Cortex of kidney (tissue), 1 donor: ENCODE results near the gene FRMD3.

Experiments used
- DNase-seq: peaks from one replicate; lab custom pipeline; 2025; lab: John Stamatoyannopoulos, UW

FRMD3 gene

DNA sequence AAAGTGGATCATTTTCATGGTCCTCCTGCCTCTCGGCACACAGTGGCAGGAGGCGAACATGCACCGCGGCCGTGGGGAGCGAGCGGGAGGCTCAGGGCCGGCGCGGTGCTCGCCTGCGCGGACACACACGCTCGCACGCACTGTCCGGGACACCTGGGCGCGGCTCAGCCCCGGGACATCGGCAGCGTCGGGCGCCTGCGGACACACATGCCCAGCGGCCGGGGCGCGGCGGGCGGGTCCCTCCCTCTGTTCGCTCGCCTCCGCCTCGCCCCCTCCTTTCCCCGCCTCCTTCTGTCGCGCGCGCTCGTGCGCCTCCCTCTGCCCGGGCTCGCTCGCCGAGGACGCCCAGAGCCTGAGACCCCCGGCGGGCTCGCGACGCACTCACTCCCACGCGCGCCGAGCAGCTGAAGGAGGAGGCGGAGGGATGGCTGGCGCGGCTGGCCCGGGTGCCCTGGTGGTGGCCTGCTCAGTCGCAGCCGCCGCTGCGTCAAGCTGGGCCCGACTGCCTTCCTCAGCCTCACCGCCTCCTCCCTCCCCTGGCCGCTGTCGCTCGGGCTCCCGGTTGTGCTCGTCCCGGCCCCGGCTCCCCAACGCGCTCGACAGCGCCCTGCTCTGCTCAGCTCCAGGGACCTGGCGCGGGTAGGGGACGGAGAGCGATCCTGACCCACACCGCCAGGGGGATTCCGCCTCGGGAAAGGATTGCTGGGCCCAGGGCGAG, at the start of gene FRMD3:
FRMD3 (minus strand) TSS at position 230 of the 718 bp plus-strand sequence; CDS start at position 60, 170 bp downstream.
- peak; percentile 92 for DNase-seq

- no peak for DNase-seq
Measured at GRCh38 chr9:83584995-83585394, 46.8 kb upstream of the FRMD3 start.

DNA sequence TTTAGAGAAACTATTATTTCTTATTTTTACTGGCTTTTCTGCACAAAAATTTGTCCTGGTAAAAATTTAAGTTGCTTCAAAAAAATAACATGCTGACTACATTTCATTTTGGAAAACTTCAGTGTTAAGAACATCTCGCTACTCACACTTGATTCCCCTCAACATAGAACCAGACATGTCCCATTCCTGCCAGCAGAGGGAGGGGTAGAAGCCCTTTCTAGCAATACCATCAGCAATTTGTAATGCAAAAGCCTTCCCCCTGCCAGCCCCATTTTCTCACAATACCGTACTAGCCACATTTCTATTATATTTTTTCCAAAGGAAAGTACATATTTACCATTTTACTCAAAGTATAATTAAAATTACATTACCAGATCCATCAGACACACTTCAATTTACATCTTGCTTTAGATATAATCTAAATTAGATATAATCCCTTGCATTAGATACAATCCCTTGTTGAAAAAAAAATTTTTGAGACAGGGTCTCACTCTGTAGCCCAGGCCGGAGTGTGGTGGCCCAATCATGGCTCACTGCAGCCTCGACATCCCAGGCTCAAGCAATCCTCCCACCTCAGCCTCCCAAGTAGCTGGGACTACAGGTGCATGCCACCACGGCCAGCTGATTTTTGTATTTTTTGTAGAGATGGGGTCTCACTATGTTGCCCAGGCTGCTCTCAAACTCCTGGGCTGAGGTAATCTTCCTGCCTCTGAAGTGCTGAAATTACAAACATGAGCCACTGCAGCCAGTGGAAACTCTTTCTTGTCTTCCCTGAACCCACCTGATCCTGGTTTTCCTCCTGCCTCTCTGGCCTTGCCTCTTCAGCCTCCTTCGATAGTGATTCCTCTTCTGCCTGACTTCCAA, 45.2 kb upstream of the FRMD3 start:
- no peak for DNase-seq

GRCh38 chr9:83582029-83582428, 43.8 kb upstream of the FRMD3 start:
- DNase-seq = no peak

DNA sequence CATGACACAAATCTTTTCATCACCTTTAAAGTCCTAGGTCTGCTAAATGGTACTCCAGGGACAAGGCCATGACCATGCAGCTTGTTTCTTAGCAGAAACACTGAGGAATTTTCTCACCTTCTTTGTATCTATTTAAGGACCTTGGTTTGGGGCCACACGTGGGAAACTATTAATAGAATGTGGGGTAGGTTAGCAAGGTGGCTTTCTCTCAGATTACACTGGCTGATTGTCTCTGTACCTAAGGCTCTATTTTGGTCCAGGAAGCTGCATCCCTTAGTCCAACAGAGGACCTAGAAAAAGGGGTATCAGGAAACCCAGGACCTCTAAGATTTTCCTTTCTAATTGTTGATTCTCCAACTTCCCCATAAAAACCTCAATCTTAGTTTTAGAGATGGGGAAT, 36.3 kb upstream of the FRMD3 start:
- no peak for DNase-seq

DNA sequence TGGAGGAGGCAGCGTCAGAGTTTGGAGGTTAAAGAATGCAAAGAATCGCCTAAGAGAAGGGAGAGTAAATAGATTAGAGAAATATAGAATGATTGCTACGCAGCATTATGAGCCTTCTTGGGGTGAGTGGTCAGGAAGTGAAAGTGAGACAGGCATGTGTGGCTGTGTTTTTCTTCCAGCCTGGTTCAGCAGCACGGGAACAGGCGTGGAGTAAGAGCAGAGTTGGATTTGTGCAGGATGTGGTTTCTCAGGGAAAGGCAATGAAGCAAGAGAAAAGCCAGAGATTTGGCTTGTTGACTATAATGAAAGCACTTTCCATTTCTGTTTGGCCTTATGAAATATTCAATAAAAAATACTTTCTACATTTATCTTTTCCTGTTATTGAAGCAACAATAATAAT, 34.3 kb upstream of the FRMD3 start:
- DNase-seq = no peak

DNA sequence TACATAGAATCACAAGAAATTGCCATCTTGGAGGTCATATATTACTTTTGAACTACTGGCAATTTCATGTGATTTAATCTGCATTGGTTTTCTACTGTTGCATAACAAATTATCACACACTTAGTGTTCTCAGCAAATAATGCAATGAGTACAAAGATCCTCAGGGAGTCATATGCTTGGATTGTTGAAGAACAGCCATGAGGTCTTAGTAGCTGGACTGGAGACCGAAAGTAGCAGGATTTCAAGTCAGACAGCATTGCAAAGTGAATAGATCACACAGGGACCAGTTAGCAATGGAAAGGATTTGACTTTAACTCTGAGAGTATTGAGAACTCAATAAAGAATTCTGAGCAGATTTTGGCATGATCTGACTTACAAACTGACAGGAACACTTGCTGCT, 32.2 kb upstream of the FRMD3 start:
- no peak for DNase-seq

DNA sequence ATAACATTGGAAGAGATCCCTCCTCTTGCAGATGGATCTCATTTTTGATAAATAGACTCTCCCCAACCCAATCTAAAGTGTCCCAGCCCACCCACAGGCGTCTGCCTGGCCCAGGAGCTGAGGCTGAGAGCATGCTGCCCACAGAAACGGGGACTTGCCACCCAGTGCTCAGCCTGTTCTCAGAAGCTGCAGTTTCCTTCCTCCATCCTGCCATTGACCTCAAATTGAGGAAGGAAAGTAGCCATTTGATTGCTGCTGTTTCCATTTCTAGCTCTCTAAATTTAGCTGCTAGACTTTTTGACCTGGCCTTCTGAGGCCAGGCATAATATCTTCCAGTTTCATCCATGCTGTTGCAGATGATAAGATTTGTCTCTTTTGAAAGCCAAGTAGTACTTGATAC, 31.1 kb upstream of the FRMD3 start:
- DNase-seq = no peak

DNA sequence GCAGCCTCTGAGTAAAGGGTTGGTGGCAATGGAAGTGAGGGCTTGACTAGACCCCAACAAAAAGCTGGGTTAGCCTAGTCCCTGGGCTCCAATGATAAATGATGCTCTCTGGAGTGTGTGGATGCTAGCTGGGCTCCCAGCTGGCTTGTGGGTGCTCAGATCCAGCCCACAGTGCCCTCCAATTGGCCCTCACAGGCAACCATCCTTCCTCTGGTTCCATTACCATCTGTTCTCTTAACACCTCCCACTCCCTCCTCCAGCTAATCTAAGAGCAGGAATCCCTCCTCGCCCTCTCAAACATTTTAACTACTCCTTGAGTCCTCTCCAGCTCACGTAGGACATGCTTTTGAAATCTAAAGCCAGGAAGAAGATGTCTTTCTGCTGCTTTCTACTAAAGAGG, 25.2 kb upstream of the FRMD3 start:
- DNase-seq = no peak

GRCh38 chr9:83560169-83560826, 22.1 kb upstream of the FRMD3 start:
- DNase-seq = no peak

DNA sequence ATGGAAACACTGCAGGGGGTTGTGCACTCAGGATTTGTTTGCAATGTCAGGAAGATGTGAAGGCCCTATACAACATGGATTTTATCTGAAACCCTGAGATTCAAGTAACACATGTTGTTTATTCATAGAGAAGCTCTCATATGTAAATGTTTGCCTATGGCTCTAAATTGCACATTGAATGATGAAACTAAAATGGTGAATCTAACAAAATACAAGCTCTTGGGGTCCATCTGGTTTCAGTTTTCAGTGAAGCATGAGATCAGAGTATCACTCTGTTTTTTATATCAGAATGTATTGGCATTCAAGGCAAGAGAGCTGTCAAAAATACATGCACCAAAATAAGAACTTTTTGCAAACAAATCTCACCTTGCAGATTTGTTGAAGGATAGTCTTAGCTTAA, 19.6 kb upstream of the FRMD3 start:
- no peak for DNase-seq

- DNase-seq = no peak
Measured at GRCh38 chr9:83557317-83557716, 19.1 kb upstream of the FRMD3 start.

DNA sequence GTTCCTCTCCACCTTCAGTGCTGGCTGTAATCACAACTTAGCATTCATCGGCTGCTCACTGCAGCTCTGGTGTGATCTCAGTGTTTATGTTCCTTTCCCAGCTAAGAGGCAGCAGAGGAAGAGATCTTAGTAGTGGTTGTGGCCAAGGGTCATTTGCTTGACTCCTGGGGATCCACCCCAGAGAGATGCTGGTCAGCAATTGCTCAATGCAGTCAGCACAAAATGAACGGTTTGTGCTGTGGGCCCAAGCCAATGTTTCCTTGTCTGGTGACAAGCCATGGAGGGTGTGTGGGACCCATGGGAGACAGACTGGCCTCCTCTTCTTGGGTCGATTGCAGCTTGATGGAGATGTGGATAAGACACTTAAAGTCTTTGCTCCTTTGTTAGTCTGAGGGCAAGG, 16.1 kb upstream of the FRMD3 start:
- DNase-seq = no peak

- no peak for DNase-seq
Measured at GRCh38 chr9:83544002-83544698, 5.9 kb upstream of the FRMD3 start.

DNA sequence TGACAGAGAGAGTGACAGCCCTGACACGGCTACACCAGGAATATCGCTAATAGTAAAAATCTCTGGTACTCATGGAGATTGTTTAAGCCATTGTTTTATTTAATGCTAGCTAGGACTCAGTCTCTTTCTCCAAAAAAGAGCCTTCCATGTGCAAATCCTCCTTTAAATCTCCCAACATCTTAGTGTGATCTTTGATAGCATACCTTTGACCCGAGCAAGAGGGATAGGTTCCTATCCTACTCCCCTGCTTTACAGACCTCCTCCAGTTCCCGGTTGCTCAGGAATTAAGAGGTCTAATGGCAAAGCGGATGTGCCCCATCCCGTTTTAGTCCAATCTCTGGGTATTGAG, 663 bp upstream of the FRMD3 start:
- DNase-seq = no peak

DNA sequence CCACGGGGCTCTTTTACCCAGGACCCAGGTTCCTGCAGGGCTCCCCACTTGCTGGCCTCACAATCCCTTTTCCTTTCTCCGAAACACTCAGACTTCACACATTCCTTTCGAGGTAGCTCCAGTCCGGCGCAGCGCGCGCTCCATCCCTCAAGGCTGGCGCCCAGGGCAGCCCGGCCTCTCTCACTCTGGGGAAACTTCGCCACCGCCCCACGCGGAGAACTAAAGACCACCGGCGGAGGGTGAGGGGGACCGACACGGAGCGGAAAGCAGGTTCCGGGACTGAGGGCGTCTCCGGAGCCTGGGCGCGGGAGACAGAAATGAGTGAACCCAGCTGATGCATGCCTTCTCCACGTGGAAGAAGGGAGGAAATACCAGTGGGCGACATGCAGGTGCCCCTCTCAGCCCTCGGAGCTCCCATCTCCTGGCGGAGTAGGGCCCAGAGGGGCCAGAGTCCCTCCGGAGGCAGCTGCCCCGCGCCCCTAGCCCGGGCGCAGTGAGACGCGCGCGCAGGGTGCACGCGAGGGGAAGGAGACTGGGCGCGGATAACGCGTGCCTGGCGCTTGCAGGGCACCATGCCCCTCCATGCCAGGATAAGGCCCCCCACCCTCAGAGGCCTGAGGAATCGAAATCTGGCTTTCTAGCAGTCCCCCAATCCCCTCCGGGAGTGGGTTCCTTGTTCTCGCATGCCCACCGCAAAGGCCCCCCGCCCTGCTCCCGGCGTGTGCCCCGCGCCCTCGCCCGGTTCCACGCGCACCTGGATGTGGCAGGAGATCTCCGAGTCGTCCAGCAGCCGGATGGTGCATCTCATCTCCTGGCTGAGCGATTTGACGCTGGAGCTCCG, 650 bp downstream of the FRMD3 start:
- DNase-seq = no peak

- no peak for DNase-seq
Measured at GRCh38 chr9:83536332-83536731, 1.9 kb downstream of the FRMD3 start.

DNA sequence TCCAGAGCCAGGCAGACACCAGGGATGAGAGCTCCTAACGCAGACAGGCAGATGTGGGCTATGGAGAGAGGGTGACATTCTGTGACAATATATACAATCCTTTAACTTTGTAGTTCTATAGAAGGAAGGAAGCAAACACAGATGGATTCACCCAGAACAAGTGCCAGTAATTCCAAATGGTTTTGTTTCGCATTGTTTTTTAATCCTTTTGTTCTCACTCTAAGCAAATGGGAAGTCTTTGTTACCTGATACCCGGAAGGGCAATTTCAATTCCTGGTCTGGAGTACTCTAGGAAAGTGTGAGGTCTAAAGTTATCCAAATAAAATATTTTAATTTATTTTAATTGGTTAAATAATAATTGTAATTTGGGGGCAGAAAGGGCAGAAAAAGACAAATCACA, 2.5 kb downstream of the FRMD3 start:
- no peak for DNase-seq

GRCh38 chr9:83533296-83533695, 4.9 kb downstream of the FRMD3 start:
- DNase-seq = no peak

GRCh38 chr9:83526901-83527300, 11.3 kb downstream of the FRMD3 start:
- DNase-seq = no peak

GRCh38 chr9:83526211-83526610, 12.0 kb downstream of the FRMD3 start:
- no peak for DNase-seq
